Heart right ventricle (tissue), 16 donors: ENCODE results near the gene MARCOL. TPM values are rescaled to one million over a fixed set of nuclear protein-coding genes. Genes with fewer than 3 reads are reported as not detected.

Experiments used
- ATAC-seq, 8 donors: fragments of 200-7000 bp; cut with Tn5 transposase; one replicate each; pipeline ENCODE4 v1.9.1; 2020; ENCODE audit warnings: mild to moderate bottlenecking in 8 of 8, moderate library complexity in 8 of 8, moderate number of reproducible peaks in 1 of 8
- DNase-seq, 2 donors: peaks; one replicate each; pipeline ENCODE4 v3.0.0-alpha.2; 2020
- H3K27ac ChIP-seq, 10 donors: fragments of 200-600 bp; sonication (generic) in 2 of 10; one replicate each; pipeline versions ENCODE4 v1.5.0 to v1.8.0; 2020 to 2022; ENCODE audit warnings: mild to moderate bottlenecking in 3 of 10
- H3K27me3 ChIP-seq, 7 donors: fragments of 200-600 bp; one replicate each; pipeline ENCODE4 v1.8.0; 2021 to 2022; ENCODE audit warnings: mild to moderate bottlenecking in 2 of 7
- H3K36me3 ChIP-seq, 9 donors: fragments of 200-600 bp; sonication (generic) in 1 of 9; one replicate each; pipeline versions ENCODE4 v1.5.0 to v1.8.0; 2020 to 2022; ENCODE audit warnings: mild to moderate bottlenecking in 2 of 9
- H3K4me1 ChIP-seq, 9 donors: fragments of 200-600 bp; sonication (generic) in 1 of 9; one replicate each; pipeline versions ENCODE4 v1.5.0 to v1.8.0; 2020 to 2022; ENCODE audit warnings: mild to moderate bottlenecking in 4 of 9
- H3K4me3 ChIP-seq, 10 donors: fragments of 200-600 bp; sonication (generic) in 2 of 10; one replicate each; pipeline versions ENCODE4 v1.5.0 to v1.8.0; 2020 to 2022; ENCODE audit warnings: mild to moderate bottlenecking in 7 of 10, moderate library complexity in 2 of 10
- H3K9me3 ChIP-seq, 11 donors: fragments of 200-600 bp in 10 of 11; sonication (generic) in 2 of 11; one replicate each; pipeline versions ENCODE4 v1.5.0 to v1.8.0; 2013 to 2022; ENCODE audit warnings: mild to moderate bottlenecking in 2 of 11, control low read depth in 1 of 11, moderate library complexity in 1 of 11
- WGBS, 2 donors: extraction: QIAGEN DNeasy Blood & Tissue Kit; methylation state at CpG; one replicate each; pipeline ENCODE4 v1.1.7; 2013; ENCODE audit warnings: inconsistent platforms in 1 of 2; 5-methylcytosine and 5-hydroxymethylcytosine counted together
- intact Hi-C, 10 donors: fragments of 100-400 bp; cut with DNase I; formaldehyde crosslinking; loops; one replicate each; pipeline versions ENCODE4 v1.11.1 to v1.14.2; 2022
- polyA plus RNA-seq, 2 donors: library from polyadenylated mRNA; stranded (reverse); fragments of 200-250 nt; gene quantifications; one replicate each; pipeline ENCODE4 v1.2.3, GENCODE V29; 2013
- total RNA-seq, 10 donors: library from RNA; stranded (reverse); fragmentation: NEBNext Ultra II Directional in 3 of 10; extraction: Animal tissue kit (Norgen Biotek cat#: 25700) in 3 of 10; gene quantifications; one replicate each; pipeline versions ENCODE4 v1.2.1 to v1.2.4, GENCODE V29; 2021 to 2023
- TF ChIP-seq, protein P1 (sequence below), 9 donors: fragments of 200-600 bp; sonication (generic) in 2 of 9; IDR thresholded peaks; one replicate each; pipeline versions ENCODE4 v1.5.0 to v1.8.0; 2021 to 2022; ENCODE audit warnings: antibody characterized with exemption in 9 of 9, mild to moderate bottlenecking in 5 of 9, moderate library complexity in 1 of 9
- donor health status: Arrhythmogenic right ventricular cardiomyopathy.
- donor health status: ischemic (EF 13 %, LVEDD 7.1; RV severe dilation, severe dysfunction).
- donor health status: healthy with polysubstance abuse.
- donor health status: DM: no; HTN: yes; CAD: no.
- donor health status: DM: no; HTN: no; CAD: no.
- donor health status: ischemic (EF 25% LVEDD 6.9; RV normal size, moderate dysfunction).
- donor health status: ischemic (EF 25% LVEDD 5.7; RV mildly dilated, moderate dysfunction).
- donor health status: healthy.
- donor health status: DM: yes; HTN: yes; CAD: no.
- donor health status: Ischemic cardiomyopathy.
- donor health status: ischemic (EF 35%, LVEDD 5.7; RV mildly dilated, moderate dysfunction).
- donor health status: nonischemic (EF 11% LVEDD 7.7; RV severe dilation, severe dysfunction).
- donor health status: DM: yes; HTN: yes; CAD: no.
- donor health status: PGD.
- donor health status: ischemic (EF 29% LVEDD 5.4; RV normal size, mild dysfunction).
- donor health status: nonischemic (EF 23%, LVEDD 6.1; RV moderate dilation, normal function).

MARCOL gene
- total and polyA plus RNA-seq, 12 donors: not detected

DNA sequence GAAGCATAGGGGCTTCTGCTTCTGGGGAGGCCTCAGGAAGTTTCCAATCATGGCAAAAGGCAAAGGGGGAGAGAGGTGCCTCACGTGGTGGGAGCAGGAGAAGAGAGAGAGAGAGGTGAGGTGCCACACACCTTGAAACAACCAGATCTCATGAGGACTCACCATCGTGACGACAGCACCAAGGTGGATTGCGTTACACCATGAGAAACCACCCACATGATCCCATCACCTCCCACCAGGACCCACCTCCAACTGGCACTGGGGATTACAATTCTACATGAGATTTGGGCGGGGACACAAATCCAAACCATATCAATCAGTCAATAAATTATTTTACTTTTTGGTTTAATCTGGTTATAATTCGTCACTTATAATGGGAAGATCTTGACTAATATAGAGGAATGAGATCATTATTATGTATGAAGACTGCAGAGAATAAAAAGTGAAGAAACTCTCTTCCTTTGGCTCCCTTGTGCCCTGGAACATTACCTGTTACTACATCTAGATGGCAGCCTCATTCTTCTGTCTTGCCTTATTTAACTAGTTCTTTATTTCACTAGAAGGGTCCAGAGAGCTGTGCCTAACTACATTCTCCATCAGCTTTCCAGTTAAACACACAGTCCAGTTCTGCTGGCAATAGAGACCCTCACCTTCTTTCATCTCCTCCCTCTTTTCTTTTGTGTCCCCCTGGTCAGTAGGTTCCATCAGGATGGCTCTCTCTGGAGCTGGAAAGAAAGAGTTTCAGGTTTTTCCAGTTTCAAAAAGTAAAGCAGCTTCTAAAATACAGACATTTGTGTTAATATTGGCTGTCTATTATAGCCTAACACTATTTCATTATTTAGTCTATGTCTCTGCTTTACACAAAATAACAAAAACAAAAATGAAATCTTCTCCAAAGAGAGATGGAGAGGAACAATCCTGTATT lies 52.2 kb downstream of the MARCOL start:
- TF ChIP-seq, protein P1, sequence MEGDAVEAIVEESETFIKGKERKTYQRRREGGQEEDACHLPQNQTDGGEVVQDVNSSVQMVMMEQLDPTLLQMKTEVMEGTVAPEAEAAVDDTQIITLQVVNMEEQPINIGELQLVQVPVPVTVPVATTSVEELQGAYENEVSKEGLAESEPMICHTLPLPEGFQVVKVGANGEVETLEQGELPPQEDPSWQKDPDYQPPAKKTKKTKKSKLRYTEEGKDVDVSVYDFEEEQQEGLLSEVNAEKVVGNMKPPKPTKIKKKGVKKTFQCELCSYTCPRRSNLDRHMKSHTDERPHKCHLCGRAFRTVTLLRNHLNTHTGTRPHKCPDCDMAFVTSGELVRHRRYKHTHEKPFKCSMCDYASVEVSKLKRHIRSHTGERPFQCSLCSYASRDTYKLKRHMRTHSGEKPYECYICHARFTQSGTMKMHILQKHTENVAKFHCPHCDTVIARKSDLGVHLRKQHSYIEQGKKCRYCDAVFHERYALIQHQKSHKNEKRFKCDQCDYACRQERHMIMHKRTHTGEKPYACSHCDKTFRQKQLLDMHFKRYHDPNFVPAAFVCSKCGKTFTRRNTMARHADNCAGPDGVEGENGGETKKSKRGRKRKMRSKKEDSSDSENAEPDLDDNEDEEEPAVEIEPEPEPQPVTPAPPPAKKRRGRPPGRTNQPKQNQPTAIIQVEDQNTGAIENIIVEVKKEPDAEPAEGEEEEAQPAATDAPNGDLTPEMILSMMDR (IDR thresholded peaks at IDR 0.05): peak; percentile 15 to 69 (median 49)
- Histone ChIP-seq H3K27me3 (no peaks in the 10 kb centered on the region), H3K27ac (no peak overlapping the region), H3K4me3 (no peak overlapping the region), H3K36me3 (no peaks in the 10 kb centered on the region), H3K9me3 (no peaks in the 10 kb centered on the region), H3K4me1 (no peaks in the 10 kb centered on the region)
- 68 to 73% methylated on average over 6 of the region's 6 CpGs for WGBS, 2 donors
- intact Hi-C loops: loop anchor here in 5 of 10 donors (2.0 to 10.0 kb wide), 5 partner anchors 84 to 442 kb away; no protein-coding TSS in a partner anchor
- ATAC-seq (peak in 5 of 8 donors; percentile 16 to 72 (median 65)), DNase-seq (no peak)

Other genes with a start within 250 kb of the MARCOL start
- 1 to 10 TPM in 1 of 10 donors, under 1 TPM in 8, not detected in 1; 0.07 to 1.2 (median 0.19) TPM for gene SPINK5, start 174.5 kb upstream of the MARCOL start, total RNA-seq
- gene SPINK5, start 174.5 kb upstream of the MARCOL start, polyA plus RNA-seq: 1 to 10 TPM; 1.4 to 3.4 TPM
- gene SPINK14, start 70.0 kb upstream of the MARCOL start, total RNA-seq: not detected
- gene SPINK14, start 70.0 kb upstream of the MARCOL start, polyA plus RNA-seq: not detected
- not detected for gene SPINK6, start 35.5 kb upstream of the MARCOL start, total RNA-seq
- not detected for gene SPINK6, start 35.5 kb upstream of the MARCOL start, polyA plus RNA-seq
- not detected for gene SPINK13, start 30.3 kb downstream of the MARCOL start, total RNA-seq
- under 1 TPM in 1 of 2 donors, not detected in 1; 0.32 TPM for gene SPINK13, start 30.3 kb downstream of the MARCOL start, polyA plus RNA-seq
- gene SPINK7, start 73.9 kb downstream of the MARCOL start, total RNA-seq: not detected
- gene SPINK7, start 73.9 kb downstream of the MARCOL start, polyA plus RNA-seq: not detected
- gene SPINK9, start 97.0 kb downstream of the MARCOL start, total RNA-seq: under 1 TPM in 1 of 10 donors, not detected in 9; 0.57 TPM
- gene SPINK9, start 97.0 kb downstream of the MARCOL start, polyA plus RNA-seq: not detected
- gene FBXO38, start 145.4 kb downstream of the MARCOL start, total RNA-seq: 10 to 100 TPM; 31.7 to 66.4 (median 48.4) TPM
- gene FBXO38, start 145.4 kb downstream of the MARCOL start, polyA plus RNA-seq: 10 to 100 TPM; 10.2 to 15.0 TPM